ENCODE results near the gene CA5A.

The CA5A gene

GRCh38 chr16:87960852-87961251 lies 24.5 kb upstream of the CA5A start:
- Histone ChIP-seq H3K4me1 (ENCODE audit: low read depth, poor library complexity, severe bottlenecking) (peaks cover 17% of the 10 kb centered on the region), H3K4me2 (no peak overlapping the region), H4K20me1 (ENCODE audit: insufficient read depth) (no peaks in the 10 kb centered on the region), H3K4me3 (IDR thresholded peaks at IDR 0.05; ENCODE audit: insufficient read depth, low read depth, low read length) (no peak overlapping the region), H2AFZ (ENCODE audit: low read depth) (no peak overlapping the region), H3K27me3 (ENCODE audit: insufficient read depth, low read depth) (no peaks in the 10 kb centered on the region), H3K79me2 (ENCODE audit: insufficient read depth, low read depth) (peaks cover 45% of the 10 kb centered on the region; the same call in 1 of the 2 replicates), H3K36me3 (ENCODE audit: insufficient read depth) (no peaks in the 10 kb centered on the region), H3K27ac (no peak overlapping the region), H3K9ac (no peak overlapping the region)
- no peak for TF ChIP-seq CTCF (conservative IDR thresholded peaks at IDR 0.05; ENCODE audit: low read depth, low read length)

- H3K79me2 ChIP-seq (ENCODE audit: insufficient read depth, low read depth), result peaks cover 50% of the 10 kb centered on the region; the same call in 1 of the 2 replicates
- H3K4me3 ChIP-seq (IDR thresholded peaks at IDR 0.05; ENCODE audit: insufficient read depth, low read depth, low read length), result no peak overlapping the region
- no peak for TF ChIP-seq CTCF (conservative IDR thresholded peaks at IDR 0.05; ENCODE audit: low read depth, low read length)
Observed at GRCh38 chr16:87960296-87960695, 24.0 kb upstream of the CA5A start.

GRCh38 chr16:87959391-87959990 lies 23.2 kb upstream of the CA5A start:
- Histone ChIP-seq H3K36me3 (ENCODE audit: insufficient read depth) (no peaks in the 10 kb centered on the region), H4K20me1 (ENCODE audit: insufficient read depth) (no peaks in the 10 kb centered on the region), H3K4me3 (IDR thresholded peaks at IDR 0.05; ENCODE audit: insufficient read depth, low read depth, low read length) (no peak overlapping the region), H3K4me2 (no peak overlapping the region), H3K9ac (no peak overlapping the region), H3K79me2 (ENCODE audit: insufficient read depth, low read depth) (peaks cover 52% of the 10 kb centered on the region; the same call in 1 of the 2 replicates), H3K27me3 (ENCODE audit: insufficient read depth, low read depth) (no peaks in the 10 kb centered on the region), H3K4me1 (ENCODE audit: low read depth, poor library complexity, severe bottlenecking) (peaks cover 30% of the 10 kb centered on the region), H2AFZ (ENCODE audit: low read depth) (no peak overlapping the region), H3K27ac (no peak overlapping the region)
- TF ChIP-seq CTCF (conservative IDR thresholded peaks at IDR 0.05; ENCODE audit: low read depth, low read length), result no peak

More at GRCh38 chr16:87960296-87960695, 24.0 kb upstream of the CA5A start:
- Histone ChIP-seq H3K9ac (no peak overlapping the region), H3K4me2 (no peak overlapping the region), H4K20me1 (ENCODE audit: insufficient read depth) (no peaks in the 10 kb centered on the region), H3K27me3 (ENCODE audit: insufficient read depth, low read depth) (no peaks in the 10 kb centered on the region), H3K4me1 (ENCODE audit: low read depth, poor library complexity, severe bottlenecking) (peaks cover 22% of the 10 kb centered on the region), H3K27ac (no peak overlapping the region), H3K36me3 (ENCODE audit: insufficient read depth) (no peaks in the 10 kb centered on the region), H2AFZ (ENCODE audit: low read depth) (no peak overlapping the region)

GRCh38 chr16:87958632-87959031 lies 22.3 kb upstream of the CA5A start:
- Histone ChIP-seq H3K9ac (no peak overlapping the region), H2AFZ (ENCODE audit: low read depth) (no peak overlapping the region), H3K4me1 (ENCODE audit: low read depth, poor library complexity, severe bottlenecking) (peaks cover 39% of the 10 kb centered on the region), H3K79me2 (ENCODE audit: insufficient read depth, low read depth) (peaks cover 54% of the 10 kb centered on the region; the same call in 1 of the 2 replicates), H3K27me3 (ENCODE audit: insufficient read depth, low read depth) (no peaks in the 10 kb centered on the region), H3K4me3 (IDR thresholded peaks at IDR 0.05; ENCODE audit: insufficient read depth, low read depth, low read length) (no peak overlapping the region), H3K4me2 (no peak overlapping the region), H3K27ac (no peak overlapping the region), H4K20me1 (ENCODE audit: insufficient read depth) (no peaks in the 10 kb centered on the region), H3K36me3 (ENCODE audit: insufficient read depth) (no peaks in the 10 kb centered on the region)
- no peak for TF ChIP-seq CTCF (conservative IDR thresholded peaks at IDR 0.05; ENCODE audit: low read depth, low read length)

Measured in KMS-11 (cell line).